ENCODE data around the gene SMIM35.

DNA sequence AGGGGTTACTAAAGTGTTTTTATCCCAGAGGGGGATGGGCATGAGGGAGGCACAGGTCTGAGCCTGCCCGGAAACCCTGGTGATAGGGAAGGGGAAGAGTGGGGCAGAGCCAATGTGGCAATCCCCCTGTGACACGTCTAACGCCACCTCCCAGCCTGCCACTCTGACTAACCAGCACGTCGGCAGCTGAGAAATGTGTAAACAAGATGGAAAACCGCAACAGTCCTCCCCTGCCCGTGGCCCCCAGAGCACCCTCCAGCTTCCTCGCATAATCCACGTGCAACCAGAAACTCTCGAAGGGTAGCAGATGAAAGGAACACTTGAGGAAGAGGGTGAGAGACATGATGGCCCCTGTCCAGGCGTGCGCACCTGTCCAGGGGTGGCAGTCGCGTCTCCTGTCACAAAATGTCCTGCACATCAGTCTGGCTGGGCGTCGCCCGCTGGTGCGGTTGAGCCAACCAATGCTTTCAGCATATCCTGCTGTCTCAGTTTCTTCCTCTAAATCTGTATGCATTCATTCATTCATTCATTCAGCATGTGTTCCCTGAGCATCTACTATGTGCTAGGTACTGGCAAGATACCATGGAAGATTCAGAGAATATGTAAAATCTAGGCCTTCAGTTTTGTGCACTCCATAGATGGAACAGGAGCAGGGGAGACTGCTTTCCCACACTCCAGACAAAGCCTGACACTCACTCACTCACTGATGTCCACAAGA is 5.4 kb downstream of the SMIM35 start:
- no peak for TF ChIP-seq EZH2 (IDR thresholded peaks at IDR 0.05)
- no peak for TF ChIP-seq POLR2AphosphoS5 (IDR thresholded peaks at IDR 0.05; ENCODE audit: borderline replicate concordance, low read depth, low read length)
